Adrenal gland (tissue), 5 donors: Measurements from ENCODE around the gene CNTN3.

Experiments used
- CTCF ChIP-seq, 6 experiments: fragments of 450-650 bp in 4 of 6; fragments of 200-600 bp in 2 of 6; sonication (generic) in 1 of 6; IDR thresholded peaks; 1 replicate in 5 of 6; 2 replicates in 1 of 6; pipeline versions ENCODE4 v1.5.1 to v1.8.0; 2016 to 2021; ENCODE audit warnings: antibody characterized with exemption in 6 of 6, mild to moderate bottlenecking in 2 of 6, moderate library complexity in 1 of 6
- POLR2A ChIP-seq, 2 donors: fragments of 450-650 bp; IDR thresholded peaks; one replicate each; pipeline ENCODE4 v1.6.1; 2017; ENCODE audit warnings: antibody characterized with exemption in 2 of 2, mild to moderate bottlenecking in 2 of 2, moderate library complexity in 1 of 2
- donor health status: DM: no; HTN: no; CAD: no.

GRCh38 chr3:74591946-74592345 lies 22.5 kb downstream of the CNTN3 start:
- TF ChIP-seq POLR2A (IDR thresholded peaks at IDR 0.05) (no peak), CTCF (IDR thresholded peaks at IDR 0.05) (no peak)
